Amniotic epithelial cell (primary cell): ENCODE data around the gene POLG.

Experiments used
- DNase-seq: peaks from one replicate; pipeline ENCODE4 v3.0.0-alpha.2; 2010; ENCODE audit warnings: low read depth

POLG gene

DNA sequence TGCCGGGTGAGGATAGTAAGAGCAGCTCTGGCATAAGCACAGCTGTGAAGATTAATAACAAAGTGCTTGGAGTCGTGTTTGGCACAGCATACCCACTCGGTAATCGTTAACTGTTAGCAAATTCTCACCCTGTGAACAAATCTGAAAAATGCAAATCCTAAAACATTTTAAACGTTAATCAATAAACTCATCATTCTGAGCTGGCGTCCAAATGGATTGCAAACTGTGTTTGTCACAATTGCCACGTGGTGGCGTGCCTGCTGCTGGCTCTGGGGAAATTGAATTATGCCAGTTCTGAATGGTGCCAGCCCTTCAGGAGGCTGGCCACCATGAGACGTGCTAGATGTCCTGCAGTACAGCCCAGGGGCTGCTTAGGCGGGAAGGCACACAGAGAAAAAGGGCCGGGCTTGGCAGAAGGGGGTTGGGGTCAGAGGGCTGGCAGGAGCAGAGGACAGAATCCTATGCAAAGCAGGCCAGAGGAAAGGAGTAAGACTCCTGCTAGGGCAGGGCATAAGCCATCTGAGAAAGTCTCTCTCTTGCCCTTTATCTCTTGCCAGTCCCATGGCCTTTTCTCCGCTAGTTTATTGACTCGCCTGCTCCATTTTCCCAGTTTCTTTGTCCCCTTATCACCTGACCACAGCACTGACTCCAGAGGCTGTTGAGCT is 22.1 kb upstream of the POLG start:
- DNase-seq, result no peak

DNA sequence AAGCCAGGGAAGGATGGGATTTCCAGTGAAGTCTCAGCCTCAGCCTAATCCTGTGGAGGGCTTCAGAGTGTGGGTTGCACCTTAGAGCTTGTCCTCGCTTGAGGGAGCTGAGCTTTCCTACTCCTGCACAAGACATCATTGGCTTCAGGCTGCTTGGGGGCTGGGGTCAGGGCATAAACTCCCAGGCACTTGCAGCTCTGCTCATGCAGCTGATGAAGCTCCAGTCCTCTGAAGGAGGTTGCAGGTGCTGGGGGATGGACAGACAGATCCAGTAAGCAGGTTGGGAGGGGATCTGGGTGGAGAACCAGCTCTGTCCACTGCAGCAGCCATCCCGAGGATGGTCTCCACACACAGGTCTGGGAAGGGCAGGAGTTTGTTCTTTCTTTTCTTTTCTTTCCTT is 19.4 kb upstream of the POLG start:
- DNase-seq, result no peak

DNA sequence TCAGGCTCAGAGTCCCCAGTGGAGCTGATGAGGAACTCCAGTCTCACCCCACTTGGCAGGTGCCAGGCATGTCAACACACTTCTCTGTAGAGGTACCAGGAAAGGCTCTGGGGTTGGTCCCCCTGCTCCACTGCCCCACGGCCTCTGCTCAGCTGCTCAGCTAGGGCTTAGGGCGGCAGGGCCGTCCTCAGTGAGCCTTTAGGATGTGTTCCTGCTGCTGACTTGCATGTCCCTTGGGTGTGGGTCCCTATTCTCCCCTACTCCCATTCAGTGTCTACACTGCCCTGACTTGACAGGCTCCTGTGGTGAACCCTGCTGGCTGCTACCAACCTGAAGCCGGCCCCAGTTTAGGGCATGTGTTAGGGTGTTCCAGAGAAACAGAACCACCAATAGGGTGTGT is 17.9 kb upstream of the POLG start:
- DNase-seq, result no peak

DNA sequence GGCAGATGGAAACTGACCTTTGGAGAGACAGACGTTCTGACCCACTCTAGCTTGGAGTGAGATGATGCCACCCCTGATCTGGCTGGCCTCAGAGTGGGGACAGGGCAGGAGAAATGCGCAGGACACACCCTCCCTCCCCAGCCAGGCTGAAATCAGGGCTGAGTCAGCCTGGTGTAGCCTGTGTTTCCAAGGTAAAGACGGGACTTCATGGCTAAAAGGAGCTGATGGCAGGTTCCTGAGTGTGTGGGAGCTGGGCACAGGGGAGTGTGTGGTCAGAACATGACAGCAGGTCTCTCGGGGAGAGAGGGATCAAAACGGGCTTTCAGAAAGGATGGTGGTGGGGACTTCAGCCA is 14.6 kb upstream of the POLG start:
- no peak for DNase-seq

DNA sequence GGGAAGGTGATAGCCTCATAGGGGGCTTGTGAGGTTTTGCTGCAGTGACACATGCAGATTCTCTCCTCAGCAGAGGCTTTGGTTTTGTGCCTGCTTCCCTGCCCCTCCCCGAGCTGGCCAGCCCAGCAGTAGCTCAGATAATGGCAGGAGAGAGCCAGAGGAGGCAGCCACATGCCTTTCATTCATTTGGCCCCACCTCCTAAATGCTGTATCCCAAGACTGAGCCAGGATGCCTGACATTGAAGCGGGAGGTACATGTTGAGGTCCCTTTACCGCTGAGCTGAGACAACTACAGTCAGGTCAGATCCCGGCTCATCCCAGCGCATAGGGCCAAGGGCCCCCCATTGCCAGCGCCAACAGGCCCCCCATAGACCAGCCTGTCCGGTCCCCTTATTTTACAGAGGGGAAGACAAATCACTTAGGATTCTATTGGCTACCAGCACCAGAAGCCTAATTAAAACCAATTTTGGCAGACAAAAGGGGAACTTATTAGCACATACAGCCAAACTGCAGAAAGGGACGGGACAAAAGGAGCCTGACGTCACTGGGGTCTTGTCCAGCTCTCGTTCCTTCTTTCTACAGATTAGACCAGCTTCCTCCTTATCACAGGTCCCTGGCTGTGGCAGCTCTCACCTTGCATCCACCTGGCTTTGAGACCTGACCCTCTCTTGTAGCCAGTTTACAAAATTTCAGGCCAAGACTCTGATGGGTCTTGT is 12.1 kb upstream of the POLG start:
- DNase-seq, result no peak

DNA sequence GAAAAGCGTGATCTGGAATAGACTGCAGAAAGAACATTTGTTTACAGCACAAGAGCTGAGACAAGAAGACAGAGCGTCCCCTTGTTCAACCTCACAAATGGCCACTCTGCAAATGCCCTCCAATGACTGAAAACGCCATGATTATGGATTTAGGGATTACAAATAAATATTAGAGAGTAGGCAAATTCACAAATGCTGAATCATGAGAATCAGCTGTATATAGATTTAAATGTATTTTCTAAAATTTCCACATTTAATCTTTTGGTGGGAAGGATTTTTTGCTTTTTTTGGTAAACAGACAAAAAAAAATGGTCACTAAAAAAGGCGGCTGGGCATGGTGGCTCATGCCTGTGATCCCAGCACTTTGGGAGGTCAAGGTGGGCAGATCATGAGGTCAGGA is 10.6 kb upstream of the POLG start:
- no peak for DNase-seq

DNA sequence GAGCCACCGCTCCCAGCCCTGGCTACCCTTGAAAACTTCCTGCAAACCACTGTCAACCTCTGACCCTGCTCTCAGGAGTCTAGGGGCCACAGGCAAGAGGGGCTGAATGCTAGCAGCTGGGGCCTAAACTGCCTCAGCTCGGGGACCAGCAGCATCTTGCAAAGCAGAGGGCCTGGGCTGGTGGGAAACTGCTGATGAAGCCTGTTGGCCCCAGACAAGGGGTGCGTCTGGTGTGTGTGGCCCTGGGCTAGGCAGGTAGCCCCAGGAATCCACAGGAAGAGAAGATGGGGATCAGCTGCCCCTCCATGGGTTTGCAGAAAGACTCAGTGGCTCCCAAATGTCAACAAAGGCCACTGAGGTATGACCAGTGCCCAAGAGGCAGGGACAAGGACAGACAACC is 8.2 kb upstream of the POLG start:
- no peak for DNase-seq

DNA sequence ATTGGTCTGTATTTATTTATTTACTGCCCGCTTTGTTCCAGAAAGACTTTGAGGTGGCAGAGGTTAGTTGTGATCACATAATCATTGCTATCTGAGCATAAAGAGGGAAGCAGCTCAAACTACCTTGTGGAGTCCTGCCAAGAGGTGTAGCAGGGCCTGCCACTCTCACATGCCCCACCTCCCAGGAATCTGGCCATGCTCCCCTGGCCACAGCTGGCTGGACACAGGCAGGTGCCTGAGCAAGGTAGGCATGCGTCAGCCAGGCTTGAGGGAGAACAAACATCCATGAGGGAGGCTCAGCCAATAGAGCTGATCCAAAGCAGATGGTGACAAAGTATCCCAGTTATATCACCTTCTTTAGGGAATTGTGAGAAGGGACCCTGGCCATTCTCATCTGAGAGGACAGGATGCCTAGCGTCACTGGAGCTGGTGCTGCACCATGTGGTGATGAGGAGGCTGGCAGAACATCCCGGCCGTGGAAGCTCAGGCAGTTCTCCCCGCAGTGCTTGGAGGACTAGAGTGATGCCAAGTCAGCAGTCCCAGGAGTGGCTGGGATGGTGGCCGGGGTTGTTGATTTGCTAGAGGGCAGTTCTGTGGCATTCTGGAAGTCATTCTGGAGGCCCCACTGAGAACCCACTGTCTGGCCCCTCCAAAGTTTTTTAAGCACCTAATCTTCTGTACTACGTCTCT is 6.8 kb upstream of the POLG start:
- DNase-seq, result no peak

DNA sequence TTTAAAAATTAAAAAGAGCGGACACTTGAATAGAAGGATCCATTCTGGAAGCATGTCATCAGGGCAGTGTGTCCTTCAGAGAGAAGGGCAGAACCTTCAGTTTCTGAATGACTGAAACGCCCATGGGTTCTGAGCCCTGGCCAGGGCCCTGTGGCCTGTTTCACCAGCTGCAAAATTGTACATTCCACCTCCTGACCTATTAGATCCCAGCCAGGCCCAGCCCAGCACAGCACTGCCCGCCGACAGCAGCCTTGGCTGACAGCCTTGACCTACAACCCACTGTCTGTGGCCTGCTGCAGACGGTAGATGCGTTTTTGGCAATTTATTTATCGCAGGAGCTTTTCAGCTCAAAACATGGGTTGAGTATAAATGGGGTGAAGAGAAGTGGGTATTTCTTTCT is 5.9 kb upstream of the POLG start:
- no peak for DNase-seq

DNA sequence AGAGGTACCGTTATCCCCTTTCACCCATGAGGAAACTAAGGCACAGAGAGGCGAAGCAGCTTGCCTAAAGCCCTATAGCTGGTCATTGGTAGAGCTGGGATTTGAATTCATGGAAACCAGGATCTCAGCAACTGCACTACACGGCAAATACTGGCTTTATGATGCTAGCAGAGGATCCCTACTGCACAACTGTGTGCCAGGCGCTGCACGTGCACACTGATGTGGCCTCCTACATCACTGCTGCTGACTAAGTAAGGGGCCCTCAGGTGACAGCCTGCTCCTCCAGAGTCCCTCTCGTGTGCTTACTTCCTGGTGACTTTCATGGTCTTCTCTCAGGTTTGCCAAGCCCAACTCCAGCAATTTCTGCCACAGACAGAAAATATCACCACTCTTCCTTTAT is 3.4 kb upstream of the POLG start:
- no peak for DNase-seq

DNA sequence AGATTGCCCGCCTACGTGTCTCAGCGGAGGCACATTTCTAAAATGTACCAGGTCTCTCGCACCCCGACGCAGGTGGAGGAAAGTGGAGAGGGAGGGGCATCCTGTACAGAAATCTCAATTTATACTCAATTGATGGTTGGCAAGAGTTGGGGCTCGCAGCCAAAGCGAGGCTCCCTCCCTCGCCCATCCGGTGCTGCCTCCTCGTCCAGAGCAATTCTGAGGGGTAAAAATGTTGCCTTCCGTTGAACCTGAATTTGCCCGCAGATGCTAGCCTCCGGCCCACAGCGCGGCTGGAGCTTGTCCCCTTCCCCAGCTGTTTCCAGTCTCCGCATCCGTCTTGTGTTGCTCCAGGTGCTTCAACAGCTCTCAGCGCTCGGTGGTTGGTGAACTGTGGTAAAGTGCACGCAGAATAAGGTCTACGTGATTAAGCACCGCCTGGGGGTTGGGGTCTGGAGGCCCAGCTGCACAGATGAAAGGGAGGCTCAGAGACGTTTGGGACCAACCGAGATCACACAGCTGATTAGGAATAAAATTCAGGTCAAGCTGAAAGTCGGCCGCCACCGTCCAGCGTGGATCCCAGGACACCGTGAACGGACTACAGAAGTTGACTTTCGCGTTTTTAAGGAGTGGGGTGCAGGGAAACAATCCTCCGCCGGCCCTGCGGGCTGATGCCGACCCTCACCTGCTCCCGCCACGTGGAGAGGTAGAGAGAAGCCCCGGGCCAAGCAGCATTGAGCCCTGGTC is 846 bp upstream of the POLG start:
- DNase-seq, result no peak

DNA sequence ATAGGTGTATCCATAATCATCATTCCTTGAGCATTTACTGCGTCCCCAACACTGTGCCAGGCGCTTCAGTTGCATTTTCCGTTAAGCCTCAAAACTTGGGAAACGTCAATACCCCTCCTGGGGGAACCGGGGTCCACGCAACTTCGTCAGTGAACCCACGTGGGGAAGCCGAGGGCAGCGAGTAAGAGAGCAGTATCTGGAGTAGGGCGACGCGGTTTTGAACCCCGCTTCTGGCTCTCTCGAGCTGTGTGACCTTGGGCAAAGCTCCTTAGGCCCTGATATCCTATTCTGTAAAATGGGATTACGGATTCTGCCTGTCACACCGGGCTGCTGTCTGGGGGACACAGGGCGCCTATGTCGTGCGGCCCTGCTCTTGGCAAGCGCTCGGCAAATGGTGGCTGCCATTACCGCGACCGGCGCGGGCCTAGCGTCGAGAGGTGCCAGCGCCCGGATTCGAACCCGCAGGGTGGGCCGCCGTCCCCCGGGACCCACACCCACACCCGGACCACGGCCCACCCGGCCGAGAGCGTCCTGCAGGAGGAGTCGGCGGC is 590 bp downstream of the POLG start:
- DNase-seq, result peak; percentile 7

DNA sequence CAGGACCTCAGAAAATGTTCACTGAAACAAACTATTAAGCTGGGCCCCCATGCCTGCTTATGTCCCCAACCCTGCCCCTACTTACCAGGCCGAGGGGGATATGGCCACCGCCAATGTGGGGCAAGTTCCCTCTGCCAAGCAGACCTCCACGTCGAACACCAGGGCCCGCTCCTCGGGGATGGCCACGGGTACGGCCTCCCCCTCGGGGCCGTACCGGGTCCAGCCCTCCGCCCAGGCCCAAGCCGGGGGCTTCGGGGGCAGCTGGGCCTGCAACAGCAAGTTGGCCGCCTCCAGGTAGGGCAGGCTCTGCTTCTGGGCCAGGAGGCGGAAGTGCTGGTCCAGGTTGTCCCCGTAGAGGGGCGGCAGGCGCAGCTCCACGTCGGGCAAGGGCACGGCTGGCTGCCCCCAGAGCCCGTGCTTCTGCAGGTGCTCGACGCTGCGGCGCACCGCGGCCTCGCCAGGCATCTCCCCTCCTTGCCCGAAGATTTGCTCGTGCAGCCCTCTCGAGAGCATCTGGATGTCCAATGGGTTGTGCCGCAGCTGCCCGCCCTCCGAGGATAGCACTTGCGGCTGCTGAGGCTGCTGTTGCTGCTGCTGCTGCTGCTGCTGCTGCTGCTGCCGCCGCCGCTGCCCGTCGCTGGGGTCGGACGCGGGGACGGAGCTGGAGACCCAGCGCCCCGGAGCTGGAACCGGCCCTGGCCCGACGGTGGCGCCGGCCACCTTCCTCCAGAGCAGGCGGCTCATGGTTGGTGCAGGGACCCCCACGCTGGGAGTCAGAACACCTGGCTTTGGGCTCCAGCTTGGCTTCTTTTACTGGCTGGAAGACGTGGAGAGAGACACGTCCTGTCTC is 1.4 kb downstream of the POLG start:
- DNase-seq, result no peak

DNA sequence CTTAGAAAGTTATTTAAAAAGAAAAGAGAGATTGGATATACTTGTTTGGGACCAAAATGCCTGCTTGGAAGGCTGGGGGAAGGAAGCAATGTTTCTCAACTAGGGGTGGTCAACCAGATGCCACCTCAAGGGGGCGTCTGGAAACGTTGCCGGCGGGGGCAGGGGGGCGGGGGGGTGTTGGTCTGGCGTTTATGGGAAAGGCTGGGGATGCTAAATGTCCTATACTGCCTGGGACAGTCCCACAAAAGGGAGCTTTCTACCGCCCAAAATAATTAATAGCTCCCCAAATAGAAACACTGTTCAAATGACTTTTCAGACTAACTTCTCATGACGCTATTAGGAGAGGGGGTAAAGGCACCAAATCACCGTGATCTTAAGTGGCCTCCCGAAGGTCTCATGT is 2.2 kb downstream of the POLG start:
- peak; percentile 13 for DNase-seq

DNA sequence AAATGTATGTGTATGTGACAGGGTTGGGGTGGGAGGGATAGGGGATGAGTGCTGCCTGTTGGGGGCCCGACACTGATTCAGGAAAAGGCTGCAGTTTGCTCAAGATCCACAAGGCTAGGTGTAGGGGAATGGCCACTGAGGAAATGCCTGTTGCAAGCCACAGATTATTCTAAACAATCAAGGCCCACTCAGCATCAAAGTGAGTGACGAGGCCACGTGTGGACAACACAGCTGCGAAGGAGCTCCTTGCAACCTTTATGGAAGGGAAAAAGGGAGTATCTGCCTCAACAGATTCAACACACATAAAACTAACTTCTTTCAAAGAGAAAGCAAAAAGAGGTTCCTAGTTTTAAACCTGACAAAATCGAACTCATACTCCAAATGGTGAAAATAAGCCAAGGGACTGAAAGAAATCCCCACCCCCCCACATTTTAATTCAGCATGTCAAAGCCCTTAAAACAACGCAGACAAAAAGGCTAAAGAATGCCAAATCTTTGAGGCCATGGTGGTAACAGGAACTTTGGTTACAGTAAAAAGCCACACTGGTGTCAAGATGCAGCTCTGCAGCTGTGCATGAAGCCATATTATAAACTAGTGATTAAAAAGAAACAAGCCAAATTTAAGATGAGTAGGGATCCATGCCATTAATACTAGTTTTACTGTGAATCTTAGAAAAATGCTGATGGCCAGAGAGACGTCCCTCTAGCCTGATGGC is 3.6 kb downstream of the POLG start:
- no peak for DNase-seq

DNA sequence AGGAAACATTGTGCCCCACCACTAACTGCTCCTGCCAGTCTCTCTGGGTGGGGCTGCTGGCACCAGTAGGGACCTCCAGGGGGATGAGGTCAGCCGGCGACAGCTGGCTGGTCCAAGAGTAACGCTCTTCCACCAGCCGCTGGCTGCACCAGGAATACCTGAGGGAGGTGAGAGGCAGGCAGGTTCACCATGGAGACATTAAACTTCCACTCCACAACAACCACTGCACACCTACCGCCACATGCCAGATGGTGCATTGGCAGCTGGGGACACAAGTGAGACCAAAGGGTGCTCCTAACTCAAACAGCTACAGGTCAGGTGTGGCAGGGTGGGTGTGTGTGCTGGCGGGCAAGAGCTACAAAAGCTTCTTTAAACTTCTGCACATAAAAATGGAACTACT is 4.5 kb downstream of the POLG start:
- no peak for DNase-seq

DNA sequence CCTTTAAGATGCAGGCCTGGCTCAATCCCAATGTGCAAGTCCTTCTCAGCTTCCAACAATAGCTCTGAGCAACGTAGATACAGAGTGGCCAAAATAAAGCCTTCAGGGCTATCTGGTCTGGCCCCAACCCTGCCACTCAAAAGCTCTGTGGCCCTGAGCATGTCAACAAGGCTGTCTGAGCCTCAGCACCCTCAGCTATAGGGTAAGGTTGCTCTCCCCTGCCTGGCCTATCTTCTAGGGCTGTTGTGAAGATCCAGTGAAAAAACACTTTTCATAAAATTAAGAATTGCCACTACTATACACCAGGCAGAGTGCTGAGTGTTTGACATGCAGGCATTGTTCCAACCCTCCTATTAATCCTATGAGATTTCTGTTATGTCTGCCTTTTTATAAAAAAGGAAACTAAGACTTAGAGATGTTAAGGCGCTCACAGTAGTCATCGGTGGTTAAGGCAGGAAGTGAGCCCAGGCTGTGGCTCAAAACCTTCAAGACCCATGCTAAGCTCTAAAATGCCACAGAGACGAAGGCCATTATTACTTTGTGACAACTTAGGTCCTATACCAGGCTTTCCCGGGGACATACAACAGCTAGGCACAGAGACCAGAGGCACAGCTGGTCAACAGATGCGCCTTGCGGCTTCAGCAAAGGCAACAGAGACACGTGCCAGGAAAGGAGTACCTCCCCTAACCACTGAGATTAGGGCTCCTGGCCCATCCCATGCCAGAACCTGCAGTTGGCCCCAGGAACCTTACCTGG is 5.1 kb downstream of the POLG start:
- DNase-seq, result no peak

DNA sequence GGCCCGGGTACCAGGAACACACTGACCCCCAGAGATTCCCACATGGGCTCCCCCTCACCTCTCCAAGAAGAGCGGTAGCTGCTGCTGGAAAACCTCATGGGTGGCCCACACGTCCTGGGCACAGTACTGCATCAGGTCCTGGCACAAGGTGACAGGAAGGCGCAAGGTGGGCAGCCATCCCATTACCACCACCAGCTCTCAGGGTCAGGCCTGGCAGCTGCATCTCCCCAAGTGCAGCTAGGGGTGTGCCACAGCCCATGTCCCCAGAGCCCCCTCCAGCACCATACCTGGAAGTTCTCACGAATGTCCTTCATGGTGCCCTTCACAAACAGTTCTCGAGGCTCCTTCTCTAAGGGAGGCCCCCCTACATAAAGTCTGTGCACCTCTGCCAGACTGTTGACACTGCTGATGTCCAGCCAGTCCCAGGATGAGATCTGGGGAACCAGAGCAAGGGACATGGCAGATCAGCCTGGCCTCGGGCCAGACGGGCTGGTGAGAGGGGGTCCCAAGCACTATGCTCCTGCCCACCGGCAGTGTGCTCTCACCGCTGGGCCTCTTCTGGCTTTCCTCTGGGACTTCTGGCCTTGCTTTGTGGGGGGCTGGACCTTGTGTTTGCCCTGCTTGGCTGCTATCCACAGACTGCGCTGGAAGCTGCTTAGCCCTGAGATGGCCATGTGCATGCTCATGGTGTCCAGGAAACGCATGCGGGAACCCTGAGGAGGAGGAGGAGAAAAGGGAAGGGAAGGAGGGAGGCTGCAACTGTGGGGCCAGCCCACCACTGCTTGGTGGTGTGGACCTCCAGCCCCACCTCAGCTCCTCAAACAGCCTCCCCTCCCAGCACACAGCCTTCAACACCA is 6.0 kb downstream of the POLG start:
- DNase-seq, result no peak

DNA sequence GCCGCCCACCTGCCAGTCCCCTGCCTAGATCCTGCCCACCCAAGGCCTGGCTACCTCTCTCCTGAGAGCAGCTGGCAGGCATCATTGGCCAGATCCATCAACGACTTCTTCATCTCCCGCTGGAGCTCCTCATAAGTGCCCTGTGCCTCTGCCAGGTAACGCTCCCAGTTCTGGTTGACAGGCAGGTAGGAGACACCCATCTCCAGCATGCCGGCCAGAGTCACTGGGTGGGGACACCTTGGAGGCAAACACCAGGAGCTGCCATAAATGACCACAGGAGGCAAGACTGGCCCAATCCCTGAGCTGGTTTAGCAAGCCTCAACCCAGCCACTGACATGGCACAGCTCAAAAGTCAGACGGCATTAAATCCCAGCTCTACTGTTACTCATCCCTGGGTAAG is 7.5 kb downstream of the POLG start:
- no peak for DNase-seq
